Body of pancreas (tissue), 4 donors: ENCODE data around the gene SH3RF2. TPM values are rescaled to one million over a fixed set of nuclear protein-coding genes. Genes with fewer than 3 reads are reported as not detected.
A peak's percentile ranks its signal among the peaks of the same experiment; 100 is the strongest.
"Not testable (repeated sequence)": the region's sequence is repeated elsewhere in the genome, so short reads cannot be mapped to it uniquely, and the experiment has no call there.

Experiments used
- ATAC-seq: fragments of 150-250 bp; one replicate; pipeline ENCODE4 v1.9.1; 2016
- DNase-seq, 4 donors: peaks; one replicate each; pipeline ENCODE4 v3.0.0-alpha.2; 2019
- H3K27ac ChIP-seq, 4 donors: fragments of 200-600 bp; sonication (generic); 1 replicate in 3 of 4; 2 replicates in 1 of 4; pipeline versions ENCODE4 v1.5.1 to v1.6.1; 2016 to 2019; ENCODE audit warnings: mild to moderate bottlenecking in 1 of 4, mixed read lengths in 1 of 4, moderate library complexity in 1 of 4
- H3K27me3 ChIP-seq, 2 donors: fragments of 200-600 bp; sonication (generic); one replicate each; pipeline ENCODE4 v1.6.0; 2016; ENCODE audit warnings: mild to moderate bottlenecking in 1 of 2
- H3K36me3 ChIP-seq, 2 donors: fragments of 200-600 bp; sonication (generic); replicated peaks in 1 of 2; 2 replicates each; pipeline ENCODE4 v1.5.1; 2016; ENCODE audit warnings: low read depth in 2 of 2; ENCODE audit not compliant: insufficient read depth in 1 of 2
- H3K4me1 ChIP-seq: fragments of 200-600 bp; sonication (generic); one replicate; pipeline ENCODE4 v1.6.0; 2016
- H3K4me3 ChIP-seq, 2 donors: fragments of 200-600 bp; sonication (generic); 1 replicate in 1 of 2; 2 replicates in 1 of 2; pipeline ENCODE4 v1.5.1; 2016 to 2019
- H3K9me3 ChIP-seq, 3 donors: fragments of 200-600 bp; sonication (generic); 1 replicate in 2 of 3; 2 replicates in 1 of 3; pipeline ENCODE4 v1.5.1; 2016
- CTCF ChIP-seq, 7 experiments: fragments of 450-650 bp in 4 of 7; fragments of 200-600 bp in 3 of 7; sonication (generic) in 3 of 7; IDR thresholded peaks; one replicate each; pipeline ENCODE4 v1.5.1; 2016 to 2019; ENCODE audit warnings: antibody characterized with exemption in 7 of 7
- POLR2A ChIP-seq, 3 donors: fragments of 450-650 bp; IDR thresholded peaks; one replicate each; pipeline ENCODE4 v1.6.1; 2016; ENCODE audit warnings: antibody characterized with exemption in 3 of 3, mild to moderate bottlenecking in 2 of 3
- WGBS, 2 donors: methylation state at CpG; one replicate each; pipeline ENCODE4 v1.1.5; 2017; 5-methylcytosine and 5-hydroxymethylcytosine counted together
- intact Hi-C: fragments of 100-400 bp; cut with DNase I; formaldehyde crosslinking; loops from one replicate; pipeline ENCODE4 v1.15.1; 2023
- total RNA-seq, 2 donors: library from RNA; depleted of rRNA; stranded (reverse); fragments of >200 nt; gene quantifications; one replicate each; pipeline ENCODE4 v1.1.0, GENCODE V29; 2016

The SH3RF2 gene
- total RNA-seq, 2 donors from 2014 or later: 14.8 to 25.7 TPM

- DNase-seq (no peak), ATAC-seq (no peak)
- H3K27me3 ChIP-seq: no peaks in the 10 kb centered on the region
- H3K4me1 ChIP-seq: peaks cover 32% of the 10 kb centered on the region
- no peak overlapping the region for H3K4me3 ChIP-seq
- peak overlapping the region in 2 of 4 donors; percentile 15 to 21 for H3K27ac ChIP-seq
- intact Hi-C loops: no loop called here
- no peaks in the 10 kb centered on the region for H3K36me3 ChIP-seq
- no peaks in the 10 kb centered on the region for H3K9me3 ChIP-seq
- TF ChIP-seq POLR2A (IDR thresholded peaks at IDR 0.05) (no peak), CTCF (IDR thresholded peaks at IDR 0.05) (no peak)
- 39 to 50% methylated on average over 6 of the region's 6 CpGs for WGBS, 2 donors
Measured at GRCh38 chr5:145958436-145958835, 22.1 kb downstream of the SH3RF2 start.

- H3K9me3 ChIP-seq: no peaks in the 10 kb centered on the region
- DNase-seq (no peak), ATAC-seq (no peak)
- H3K27ac ChIP-seq: peak overlapping the region in 3 of 4 donors; percentile 39 to 61 (median 52)
- 54 to 61% methylated on average over 1 of the region's 1 CpG for WGBS, 2 donors
- H3K27me3 ChIP-seq: no peaks in the 10 kb centered on the region
- H3K4me1 ChIP-seq: peaks cover 33% of the 10 kb centered on the region
- H3K4me3 ChIP-seq: no peak overlapping the region
- H3K36me3 ChIP-seq: no peaks in the 10 kb centered on the region
- intact Hi-C loops: no loop called here
- no peak for TF ChIP-seq CTCF (IDR thresholded peaks at IDR 0.05)
- TF ChIP-seq POLR2A (IDR thresholded peaks at IDR 0.05): no peak
Measured at GRCh38 chr5:145960166-145960565, 23.8 kb downstream of the SH3RF2 start.

- 33 to 47% methylated on average over 4 of the region's 4 CpGs for WGBS, 2 donors
- no peak for TF ChIP-seq CTCF (IDR thresholded peaks at IDR 0.05)
- no peak for TF ChIP-seq POLR2A (IDR thresholded peaks at IDR 0.05)
- ATAC-seq (peak; percentile 62), DNase-seq (no peak)
- Histone ChIP-seq H3K4me1 (peaks cover 41% of the 10 kb centered on the region), H3K27me3 (no peaks in the 10 kb centered on the region), H3K4me3 (no peak overlapping the region), H3K27ac (peak overlapping the region in 3 of 4 donors; percentile 39 to 61 (median 52)), H3K36me3 (no peaks in the 10 kb centered on the region), H3K9me3 (no peaks in the 10 kb centered on the region)
- intact Hi-C loops: no loop called here
Measured at GRCh38 chr5:145960848-145961600, 24.6 kb downstream of the SH3RF2 start.

- Histone ChIP-seq H3K27me3 (no peaks in the 10 kb centered on the region), H3K4me3 (no peak overlapping the region), H3K27ac (no peak overlapping the region), H3K9me3 (no peaks in the 10 kb centered on the region), H3K4me1 (peaks cover 49% of the 10 kb centered on the region), H3K36me3 (no peaks in the 10 kb centered on the region)
- TF ChIP-seq CTCF (IDR thresholded peaks at IDR 0.05) (no peak), POLR2A (IDR thresholded peaks at IDR 0.05) (no peak)
- intact Hi-C loops: no loop called here
- DNase-seq (no peak), ATAC-seq (no peak)
- 74 to 97% methylated on average over 2 of the region's 2 CpGs for WGBS, 2 donors
Measured at GRCh38 chr5:145962001-145962400, 25.6 kb downstream of the SH3RF2 start.

GRCh38 chr5:145964008-145964407 is 27.6 kb downstream of the SH3RF2 start:
- intact Hi-C loops, H3K4me3 ChIP-seq, H3K27me3 ChIP-seq, DNase-seq, H3K36me3 ChIP-seq, ATAC-seq, H3K27ac ChIP-seq, H3K9me3 ChIP-seq: not testable (repeated sequence)
- H3K4me1 ChIP-seq: peaks cover 53% of the 10 kb centered on the region
- WGBS, 2 donors: 94 to 95% methylated on average over 9 of the region's 9 CpGs
